NCI-H2227 treated with DMSO at 0.1 percent for 48 hours (cell line): ENCODE results near the gene CDCA4.
"Not testable (repeated sequence)": the region's sequence is repeated elsewhere in the genome, so short reads cannot be mapped to it uniquely, and the experiment has no call there.

ENCODE experiments used
- DNase-seq: peaks from one replicate; lab custom pipeline; 2025; lab: John Stamatoyannopoulos, UW

CDCA4 gene

GRCh38 chr14:105020815-105021655 is at the start of gene CDCA4:
TSS of gene CDCA4 (minus strand) at chr14:105021083. CDS start at chr14:105011929, 9,154 bp downstream.
- peak; percentile 98 for DNase-seq

- DNase-seq = no peak
Observed at GRCh38 chr14:105069871-105070759, 49.2 kb upstream of the CDCA4 start.

- no peak for DNase-seq
Observed at GRCh38 chr14:105069522-105069870, 48.6 kb upstream of the CDCA4 start.

- DNase-seq = no peak
Observed at GRCh38 chr14:105068818-105069217, 47.9 kb upstream of the CDCA4 start.

GRCh38 chr14:105067969-105068301 is 47.1 kb upstream of the CDCA4 start:
- no peak for DNase-seq

- DNase-seq = no peak
Observed at GRCh38 chr14:105067140-105067968, 46.5 kb upstream of the CDCA4 start.

GRCh38 chr14:105066240-105067071 is 45.6 kb upstream of the CDCA4 start:
- DNase-seq = no peak

- DNase-seq = no peak
Observed at GRCh38 chr14:105065280-105066228, 44.7 kb upstream of the CDCA4 start, which contains the start of gene GPR132. TSS of gene GPR132 (minus strand) at chr14:105065430. CDS start at chr14:105055420, 10,010 bp downstream.

- DNase-seq = no peak
Observed at GRCh38 chr14:105064721-105065143, 43.8 kb upstream of the CDCA4 start.

- DNase-seq = no peak
Observed at GRCh38 chr14:105064001-105064400, 43.1 kb upstream of the CDCA4 start.

- DNase-seq = not testable (repeated sequence)
Observed at GRCh38 chr14:105063506-105063905, 42.6 kb upstream of the CDCA4 start.

GRCh38 chr14:105063056-105063455 is 42.2 kb upstream of the CDCA4 start:
- DNase-seq = no peak

- no peak for DNase-seq
Observed at GRCh38 chr14:105062048-105062433, 41.2 kb upstream of the CDCA4 start.

- no peak for DNase-seq
Observed at GRCh38 chr14:105061428-105062047, 40.7 kb upstream of the CDCA4 start.

GRCh38 chr14:105060751-105061427 is 40.0 kb upstream of the CDCA4 start:
- DNase-seq = no peak

GRCh38 chr14:105059925-105060565 is 39.2 kb upstream of the CDCA4 start:
- no peak for DNase-seq

GRCh38 chr14:105059035-105059924 is 38.4 kb upstream of the CDCA4 start:
- no peak for DNase-seq
